Upper lobe of left lung (tissue), 4 donors: Measurements from ENCODE around the gene FBXO34.

Experiments used
- POLR2A ChIP-seq, 4 donors: fragments of 450-650 bp; IDR thresholded peaks; one replicate each; pipeline ENCODE4 v1.5.1; 2016 to 2017; ENCODE audit warnings: antibody characterized with exemption in 4 of 4, mild to moderate bottlenecking in 2 of 4
- POLR2AphosphoS5 ChIP-seq, 2 donors: sonication (generic); formaldehyde crosslinking; IDR thresholded peaks; one replicate each; pipeline ENCODE4 v1.5.1; 2017; ENCODE audit warnings: antibody characterized with exemption in 2 of 2
- TF ChIP-seq, protein P1 (sequence below), 6 experiments: fragments of 450-650 bp in 4 of 6; fragments of 200-600 bp in 2 of 6; sonication (generic) in 2 of 6; IDR thresholded peaks; one replicate each; pipeline ENCODE4 v1.5.1; 2016 to 2019; ENCODE audit warnings: antibody characterized with exemption in 6 of 6

GRCh38 chr14:55238019-55238680 lies 33.1 kb upstream of the FBXO34 start:
- TF ChIP-seq POLR2A (IDR thresholded peaks at IDR 0.05) (no peak), POLR2AphosphoS5 (IDR thresholded peaks at IDR 0.05) (no peak)
- TF ChIP-seq, protein P1, sequence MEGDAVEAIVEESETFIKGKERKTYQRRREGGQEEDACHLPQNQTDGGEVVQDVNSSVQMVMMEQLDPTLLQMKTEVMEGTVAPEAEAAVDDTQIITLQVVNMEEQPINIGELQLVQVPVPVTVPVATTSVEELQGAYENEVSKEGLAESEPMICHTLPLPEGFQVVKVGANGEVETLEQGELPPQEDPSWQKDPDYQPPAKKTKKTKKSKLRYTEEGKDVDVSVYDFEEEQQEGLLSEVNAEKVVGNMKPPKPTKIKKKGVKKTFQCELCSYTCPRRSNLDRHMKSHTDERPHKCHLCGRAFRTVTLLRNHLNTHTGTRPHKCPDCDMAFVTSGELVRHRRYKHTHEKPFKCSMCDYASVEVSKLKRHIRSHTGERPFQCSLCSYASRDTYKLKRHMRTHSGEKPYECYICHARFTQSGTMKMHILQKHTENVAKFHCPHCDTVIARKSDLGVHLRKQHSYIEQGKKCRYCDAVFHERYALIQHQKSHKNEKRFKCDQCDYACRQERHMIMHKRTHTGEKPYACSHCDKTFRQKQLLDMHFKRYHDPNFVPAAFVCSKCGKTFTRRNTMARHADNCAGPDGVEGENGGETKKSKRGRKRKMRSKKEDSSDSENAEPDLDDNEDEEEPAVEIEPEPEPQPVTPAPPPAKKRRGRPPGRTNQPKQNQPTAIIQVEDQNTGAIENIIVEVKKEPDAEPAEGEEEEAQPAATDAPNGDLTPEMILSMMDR (IDR thresholded peaks at IDR 0.05) = no peak
